Bronchial epithelial cell (primary cell): ENCODE measurements around the gene SCG2. TPM values are rescaled to one million over a fixed set of nuclear protein-coding genes. Genes with fewer than 3 reads are reported as not detected.
"Not testable (repeated sequence)": the region's sequence is repeated elsewhere in the genome, so short reads cannot be mapped to it uniquely, and the experiment has no call there.

Experiments used
- DNase-seq: peaks from one replicate; pipeline ENCODE4 v3.0.0-alpha.2; 2010; ENCODE audit warnings: low read depth
- FAIRE-seq: peaks from 2 replicates; lab custom pipeline; 2011; peaks lifted over from hg19 to GRCh38; lab: Jason Lieb, UNC
- H3K27me3 ChIP-seq: 2 replicates; pipeline ENCODE4 v1.5.1; 2011; ENCODE audit warnings: low read length; ENCODE audit not compliant: control insufficient read depth, insufficient read depth
- H3K36me3 ChIP-seq: 2 replicates; pipeline ENCODE4 v1.5.1; 2011; ENCODE audit warnings: low read length; ENCODE audit not compliant: control insufficient read depth, insufficient read depth
- H3K4me3 ChIP-seq: 2 replicates; pipeline ENCODE4 v1.5.1; 2011; ENCODE audit warnings: mild to moderate bottlenecking, low read depth, low read length, control low read depth
- total RNA-seq: library from RNA; depleted of rRNA; stranded (reverse); fragments of >200 nt; gene quantifications from 2 replicates; pipeline ENCODE4 v1.2.1, GENCODE V29; 2014
- TF ChIP-seq, protein P1 (sequence below): IDR thresholded peaks from 2 replicates; pipeline ENCODE4 v1.5.1; 2011; ENCODE audit warnings: mild to moderate bottlenecking, moderate library complexity, low read length, control low read depth, inconsistent platforms; ENCODE audit not compliant: insufficient read depth, severe bottlenecking

Gene SCG2
- total RNA-seq, 1 donor from 2014 or later, result 0.26 TPM

DNA sequence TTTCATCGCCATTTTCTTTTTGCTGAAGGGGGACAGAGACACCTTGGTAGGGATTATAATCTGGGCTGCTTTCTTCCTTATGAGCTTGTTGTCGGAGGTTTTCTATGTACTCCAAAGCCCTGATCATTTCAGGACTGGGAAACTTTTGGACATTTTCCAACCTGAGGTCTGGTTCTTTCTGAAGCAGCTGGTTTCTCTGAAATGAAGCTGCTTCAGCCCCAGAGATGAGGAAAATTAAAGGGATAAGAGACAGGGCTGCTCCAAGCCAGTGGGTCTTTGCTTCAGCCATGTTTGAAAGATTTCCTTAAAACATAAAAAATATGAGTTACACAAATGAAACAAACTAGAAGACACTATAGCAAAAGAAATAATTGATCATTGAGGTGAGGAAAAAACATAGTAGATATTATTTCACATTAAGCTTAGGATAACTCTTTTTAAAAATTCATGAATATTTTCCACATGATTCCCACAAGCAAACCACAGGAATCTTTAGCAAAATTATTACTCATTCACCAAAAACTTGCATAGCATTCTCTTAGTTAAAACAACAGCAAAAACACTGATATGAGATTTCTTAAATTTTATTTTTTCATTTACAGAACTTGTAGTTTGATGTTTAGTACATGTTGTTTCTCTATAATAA lies 3.0 kb downstream of the SCG2 start:
- Histone ChIP-seq H3K4me3 (no peak overlapping the region), H3K27me3 (no peaks in the 10 kb centered on the region), H3K36me3 (no peaks in the 10 kb centered on the region)
- TF ChIP-seq, protein P1, sequence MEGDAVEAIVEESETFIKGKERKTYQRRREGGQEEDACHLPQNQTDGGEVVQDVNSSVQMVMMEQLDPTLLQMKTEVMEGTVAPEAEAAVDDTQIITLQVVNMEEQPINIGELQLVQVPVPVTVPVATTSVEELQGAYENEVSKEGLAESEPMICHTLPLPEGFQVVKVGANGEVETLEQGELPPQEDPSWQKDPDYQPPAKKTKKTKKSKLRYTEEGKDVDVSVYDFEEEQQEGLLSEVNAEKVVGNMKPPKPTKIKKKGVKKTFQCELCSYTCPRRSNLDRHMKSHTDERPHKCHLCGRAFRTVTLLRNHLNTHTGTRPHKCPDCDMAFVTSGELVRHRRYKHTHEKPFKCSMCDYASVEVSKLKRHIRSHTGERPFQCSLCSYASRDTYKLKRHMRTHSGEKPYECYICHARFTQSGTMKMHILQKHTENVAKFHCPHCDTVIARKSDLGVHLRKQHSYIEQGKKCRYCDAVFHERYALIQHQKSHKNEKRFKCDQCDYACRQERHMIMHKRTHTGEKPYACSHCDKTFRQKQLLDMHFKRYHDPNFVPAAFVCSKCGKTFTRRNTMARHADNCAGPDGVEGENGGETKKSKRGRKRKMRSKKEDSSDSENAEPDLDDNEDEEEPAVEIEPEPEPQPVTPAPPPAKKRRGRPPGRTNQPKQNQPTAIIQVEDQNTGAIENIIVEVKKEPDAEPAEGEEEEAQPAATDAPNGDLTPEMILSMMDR, result no peak
- FAIRE-seq, result no peak
- DNase-seq, result peak; percentile 14

- FAIRE-seq, result no peak
- Histone ChIP-seq H3K27me3 (no peaks in the 10 kb centered on the region), H3K36me3 (no peaks in the 10 kb centered on the region), H3K4me3 (no peak overlapping the region)
- DNase-seq, result no peak
- TF ChIP-seq, protein P1, result no peak
These were observed 5.1 kb downstream of the SCG2 start for GRCh38 chr2:223597076-223597475.

GRCh38 chr2:223596208-223596607 lies 6.0 kb downstream of the SCG2 start:
- FAIRE-seq, result no peak
- TF ChIP-seq, protein P1, result no peak

DNA sequence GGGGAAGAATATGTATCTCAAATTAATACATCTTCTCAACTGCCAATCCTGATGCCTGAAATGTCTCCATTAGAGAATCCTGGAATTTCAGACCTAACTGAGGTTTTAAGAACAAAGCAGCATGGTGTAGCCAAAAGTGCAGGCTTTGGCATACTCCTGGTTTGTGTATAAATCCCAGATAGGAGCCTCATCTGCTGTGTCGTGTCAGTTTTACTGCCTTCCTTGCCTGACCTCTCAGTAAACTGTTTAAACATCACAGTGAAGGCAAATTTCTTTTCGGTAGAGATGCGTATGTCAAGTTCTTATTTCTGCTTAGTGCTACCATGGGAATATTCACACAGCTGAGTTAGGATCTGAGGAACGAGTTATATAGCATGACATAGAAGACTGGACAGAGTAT lies 7.3 kb downstream of the SCG2 start:
- FAIRE-seq, result no peak
- TF ChIP-seq, protein P1, result no peak

More at GRCh38 chr2:223596208-223596607, 6.0 kb downstream of the SCG2 start:
- no peak for DNase-seq
- no peak overlapping the region for H3K4me3 ChIP-seq
- no peaks in the 10 kb centered on the region for H3K36me3 ChIP-seq
- H3K27me3 ChIP-seq, result no peaks in the 10 kb centered on the region

GRCh38 chr2:223594259-223594658 lies 7.9 kb downstream of the SCG2 start:
- no peak for FAIRE-seq
- no peak for DNase-seq
- H3K4me3 ChIP-seq, result no peak overlapping the region
- no peaks in the 10 kb centered on the region for H3K27me3 ChIP-seq
- TF ChIP-seq, protein P1, result no peak
- no peaks in the 10 kb centered on the region for H3K36me3 ChIP-seq

More for the DNA sequence above, 7.3 kb downstream of the SCG2 start:
- Histone ChIP-seq H3K36me3 (no peaks in the 10 kb centered on the region), H3K27me3 (no peaks in the 10 kb centered on the region), H3K4me3 (no peak overlapping the region)
- DNase-seq, result no peak

GRCh38 chr2:223592689-223593088 lies 9.5 kb downstream of the SCG2 start:
- not testable (repeated sequence) for H3K4me3 ChIP-seq, DNase-seq, FAIRE-seq, H3K27me3 ChIP-seq, H3K36me3 ChIP-seq
